Hepatocyte (in vitro differentiated cells): Measurements from ENCODE around the gene SEC61B.

Experiments
- EZH2 ChIP-seq: fragments of 200-600 bp; sonication (generic); IDR thresholded peaks from 2 replicates; pipeline ENCODE4 v1.6.1; 2016; ENCODE audit warnings: antibody characterized with exemption, mild to moderate bottlenecking, borderline replicate concordance
- EZH2phosphoT487 ChIP-seq: fragments of 200-600 bp; sonication (generic); IDR thresholded peaks from one replicate; pipeline ENCODE4 v1.6.1; 2018; ENCODE audit warnings: antibody characterized with exemption, mild to moderate bottlenecking, low read depth, moderate library complexity; ENCODE audit not compliant: unreplicated experiment, severe bottlenecking
- TF ChIP-seq, protein P1 (sequence below): fragments of 200-600 bp; sonication (generic); IDR thresholded peaks from 2 replicates; pipeline ENCODE4 v1.5.1; 2016; ENCODE audit warnings: antibody characterized with exemption, mild to moderate bottlenecking; ENCODE audit not compliant: poor library complexity

DNA sequence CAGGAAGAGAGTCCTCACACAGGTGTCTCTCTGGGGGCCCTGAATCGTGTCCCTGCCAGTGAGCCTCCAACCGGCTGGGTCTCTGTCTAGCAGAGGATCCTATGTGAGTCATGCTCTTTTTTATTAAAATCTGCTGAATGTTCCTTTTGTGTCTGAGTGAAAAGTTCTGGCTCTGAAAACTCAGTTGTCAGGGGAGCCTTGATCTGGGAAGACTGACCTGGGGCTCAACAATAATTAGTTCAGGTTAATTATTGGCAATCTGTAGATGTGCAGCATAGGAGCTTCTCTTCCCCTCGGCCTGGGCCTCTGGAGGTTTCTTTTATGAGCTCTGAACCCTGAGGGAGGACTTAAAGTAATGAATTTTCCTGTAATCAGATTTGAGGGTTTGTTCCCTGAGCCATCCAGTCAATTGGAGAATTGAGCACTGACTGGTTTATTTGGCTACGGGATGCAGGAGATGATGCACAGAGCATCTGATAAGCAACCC lies 45.5 kb upstream of the SEC61B start:
- TF ChIP-seq, protein P1, sequence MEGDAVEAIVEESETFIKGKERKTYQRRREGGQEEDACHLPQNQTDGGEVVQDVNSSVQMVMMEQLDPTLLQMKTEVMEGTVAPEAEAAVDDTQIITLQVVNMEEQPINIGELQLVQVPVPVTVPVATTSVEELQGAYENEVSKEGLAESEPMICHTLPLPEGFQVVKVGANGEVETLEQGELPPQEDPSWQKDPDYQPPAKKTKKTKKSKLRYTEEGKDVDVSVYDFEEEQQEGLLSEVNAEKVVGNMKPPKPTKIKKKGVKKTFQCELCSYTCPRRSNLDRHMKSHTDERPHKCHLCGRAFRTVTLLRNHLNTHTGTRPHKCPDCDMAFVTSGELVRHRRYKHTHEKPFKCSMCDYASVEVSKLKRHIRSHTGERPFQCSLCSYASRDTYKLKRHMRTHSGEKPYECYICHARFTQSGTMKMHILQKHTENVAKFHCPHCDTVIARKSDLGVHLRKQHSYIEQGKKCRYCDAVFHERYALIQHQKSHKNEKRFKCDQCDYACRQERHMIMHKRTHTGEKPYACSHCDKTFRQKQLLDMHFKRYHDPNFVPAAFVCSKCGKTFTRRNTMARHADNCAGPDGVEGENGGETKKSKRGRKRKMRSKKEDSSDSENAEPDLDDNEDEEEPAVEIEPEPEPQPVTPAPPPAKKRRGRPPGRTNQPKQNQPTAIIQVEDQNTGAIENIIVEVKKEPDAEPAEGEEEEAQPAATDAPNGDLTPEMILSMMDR, result no peak
- TF ChIP-seq EZH2 (no peak), EZH2phosphoT487 (no peak)
